Right lobe of liver (tissue), 4 donors: ENCODE data around the gene PCP4L1.

Source experiments
- CTCF ChIP-seq, 4 donors: fragments of 200-600 bp in 3 of 4; fragments of 450-650 bp in 1 of 4; IDR thresholded peaks; one replicate each; pipeline versions ENCODE4 v1.5.1 to v1.8.0; 2016 to 2022; ENCODE audit warnings: antibody characterized with exemption in 4 of 4, mild to moderate bottlenecking in 2 of 4
- POLR2A ChIP-seq: fragments of 450-650 bp; IDR thresholded peaks from one replicate; pipeline ENCODE4 v1.6.1; 2017; ENCODE audit warnings: antibody characterized with exemption, mild to moderate bottlenecking
- donor health status: DM: no; HTN: no; CAD: no.
- donor health status: DM: no; HTN: no; CAD: no.
- donor health status: DM: no; HTN: yes; CAD: no.

GRCh38 chr1:161274874-161275273 lies 16.3 kb downstream of the PCP4L1 start:
- TF ChIP-seq CTCF (IDR thresholded peaks at IDR 0.05) (no peak), POLR2A (no peak)
